PFSK-1 (cell line): ENCODE results near the gene NUDT19.

Experiments
- FOXP2 ChIP-seq: optimal IDR thresholded peaks from 2 replicates; pipeline ENCODE3; 2011; ENCODE audit warnings: borderline replicate concordance, control low read depth, inconsistent platforms; ENCODE audit not compliant: insufficient read depth; ENCODE audit errors: extremely low read length, extremely low read depth
- POLR2AphosphoS5 ChIP-seq: IDR thresholded peaks from 2 replicates; pipeline ENCODE4 v1.6.1; 2012; ENCODE audit warnings: low read depth, mild to moderate bottlenecking, control low read depth, low read length, moderate library complexity
- REST ChIP-seq, 2 experiments: IDR thresholded peaks; 2 replicates each; pipeline versions ENCODE4 v1.6.1 to v1.8.0; 2011 to 2012; ENCODE audit warnings: low read depth in 2 of 2, low read length in 2 of 2, control low read depth in 1 of 2, inconsistent platforms in 1 of 2, mild to moderate bottlenecking in 1 of 2, moderate library complexity in 1 of 2; ENCODE audit not compliant: insufficient read depth in 1 of 2
- SIN3A ChIP-seq: IDR thresholded peaks from 2 replicates; pipeline ENCODE4 v1.6.1; 2012; ENCODE audit warnings: mild to moderate bottlenecking, low read length, moderate library complexity, borderline replicate concordance; ENCODE audit not compliant: insufficient read depth
- TAF1 ChIP-seq: IDR thresholded peaks from 2 replicates; pipeline ENCODE4 v1.6.1; 2012; ENCODE audit warnings: low read length, control low read depth, borderline replicate concordance; ENCODE audit not compliant: insufficient read depth

The NUDT19 gene

GRCh38 chr19:32669310-32669709, 22.3 kb upstream of the NUDT19 start:
- TF ChIP-seq POLR2AphosphoS5 (no peak), SIN3A (no peak), FOXP2 (no peak), REST (IDR thresholded peaks at IDR 0.05; ENCODE audit: insufficient read depth in 1 of 2, low read depth in 2 of 2, low read length in 2 of 2) (no peak), TAF1 (no peak)

GRCh38 chr19:32671883-32672593, 19.6 kb upstream of the NUDT19 start:
- TF ChIP-seq TAF1, result no peak
- TF ChIP-seq POLR2AphosphoS5, result no peak
- TF ChIP-seq FOXP2, result no peak
- TF ChIP-seq REST (IDR thresholded peaks at IDR 0.05; ENCODE audit: insufficient read depth in 1 of 2, low read depth in 2 of 2, low read length in 2 of 2), result no peak
- TF ChIP-seq SIN3A, result no peak

GRCh38 chr19:32672841-32673240, 18.8 kb upstream of the NUDT19 start:
- TF ChIP-seq SIN3A, result no peak
- no peak for TF ChIP-seq REST (IDR thresholded peaks at IDR 0.05; ENCODE audit: insufficient read depth in 1 of 2, low read depth in 2 of 2, low read length in 2 of 2)
- no peak for TF ChIP-seq TAF1
- no peak for TF ChIP-seq POLR2AphosphoS5
- no peak for TF ChIP-seq FOXP2

GRCh38 chr19:32673573-32673972, 18.0 kb upstream of the NUDT19 start:
- TF ChIP-seq TAF1 (no peak), POLR2AphosphoS5 (no peak), FOXP2 (no peak), REST (IDR thresholded peaks at IDR 0.05; ENCODE audit: insufficient read depth in 1 of 2, low read depth in 2 of 2, low read length in 2 of 2) (no peak), SIN3A (no peak)
